ENCODE results near the gene TBC1D16.

Gene TBC1D16

DNA sequence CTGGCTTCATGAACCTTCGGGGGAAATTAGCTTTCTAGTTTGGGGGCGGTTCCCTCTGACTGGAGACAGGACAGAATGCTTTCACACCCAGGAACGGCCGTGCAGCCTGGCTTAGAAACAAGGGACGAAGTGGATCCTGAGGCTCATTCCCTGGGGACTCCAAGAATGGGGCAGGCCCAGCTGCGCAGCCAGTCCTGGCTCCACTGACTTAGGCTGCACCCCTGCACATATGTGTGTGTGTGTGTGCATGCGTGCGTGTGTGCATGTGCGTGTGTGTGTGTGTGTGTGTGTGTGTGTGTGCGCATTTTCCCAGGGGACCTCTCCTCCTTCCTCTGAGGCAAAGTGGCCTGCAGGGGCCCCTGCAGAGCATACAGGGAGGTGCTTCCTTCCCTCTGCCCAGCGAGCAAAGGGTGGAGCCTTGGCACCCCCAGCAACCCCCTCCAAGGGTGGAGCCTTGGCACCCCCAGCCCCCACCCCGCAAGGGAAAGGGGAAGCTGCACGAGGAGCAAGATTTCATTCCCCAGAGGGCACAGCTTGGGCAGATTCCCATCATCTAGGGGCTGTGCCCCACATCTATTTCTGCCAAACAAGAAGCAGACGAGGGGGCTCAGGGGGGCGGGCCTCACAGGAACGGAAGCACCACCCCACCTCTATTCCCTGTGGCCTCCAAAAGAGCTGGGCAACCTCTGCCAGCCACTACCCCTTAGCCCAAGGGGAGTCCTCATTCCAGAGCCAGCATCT lies 98.9 kb downstream of the TBC1D16 start:
- H4K20me1 ChIP-seq (ENCODE audit: insufficient read depth, low read length, poor library complexity, severe bottlenecking), result no peaks in the 10 kb centered on the region
- H3K9ac ChIP-seq (ENCODE audit: low read depth, low read length, poor library complexity, severe bottlenecking), result peak overlapping the region; percentile 20
- no peaks in the 10 kb centered on the region for H3K36me3 ChIP-seq (ENCODE audit: insufficient read depth, low read length)

DNA sequence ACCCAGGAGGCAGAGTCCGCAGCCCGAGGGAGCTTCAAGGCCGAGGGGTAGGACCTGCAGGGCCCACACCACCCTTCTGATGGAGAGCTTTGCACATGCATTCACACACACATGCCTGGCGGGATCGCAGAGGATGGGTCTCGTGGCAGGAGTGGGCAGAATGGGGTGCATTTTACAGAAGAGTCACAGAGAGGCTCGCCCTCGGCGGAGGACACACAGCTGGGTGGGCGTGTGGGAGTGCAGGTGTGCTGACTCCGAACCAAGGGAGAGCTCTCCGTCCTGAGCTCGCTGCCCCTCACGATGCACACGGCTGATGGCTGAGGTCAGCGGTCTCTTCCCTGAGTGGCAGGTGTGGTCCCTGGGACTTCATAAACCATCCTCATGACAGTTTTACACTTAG lies 99.6 kb downstream of the TBC1D16 start:
- TF ChIP-seq EZH2phosphoT487 (IDR thresholded peaks at IDR 0.05; ENCODE audit: borderline replicate concordance), result no peak
- TF ChIP-seq, protein P1, sequence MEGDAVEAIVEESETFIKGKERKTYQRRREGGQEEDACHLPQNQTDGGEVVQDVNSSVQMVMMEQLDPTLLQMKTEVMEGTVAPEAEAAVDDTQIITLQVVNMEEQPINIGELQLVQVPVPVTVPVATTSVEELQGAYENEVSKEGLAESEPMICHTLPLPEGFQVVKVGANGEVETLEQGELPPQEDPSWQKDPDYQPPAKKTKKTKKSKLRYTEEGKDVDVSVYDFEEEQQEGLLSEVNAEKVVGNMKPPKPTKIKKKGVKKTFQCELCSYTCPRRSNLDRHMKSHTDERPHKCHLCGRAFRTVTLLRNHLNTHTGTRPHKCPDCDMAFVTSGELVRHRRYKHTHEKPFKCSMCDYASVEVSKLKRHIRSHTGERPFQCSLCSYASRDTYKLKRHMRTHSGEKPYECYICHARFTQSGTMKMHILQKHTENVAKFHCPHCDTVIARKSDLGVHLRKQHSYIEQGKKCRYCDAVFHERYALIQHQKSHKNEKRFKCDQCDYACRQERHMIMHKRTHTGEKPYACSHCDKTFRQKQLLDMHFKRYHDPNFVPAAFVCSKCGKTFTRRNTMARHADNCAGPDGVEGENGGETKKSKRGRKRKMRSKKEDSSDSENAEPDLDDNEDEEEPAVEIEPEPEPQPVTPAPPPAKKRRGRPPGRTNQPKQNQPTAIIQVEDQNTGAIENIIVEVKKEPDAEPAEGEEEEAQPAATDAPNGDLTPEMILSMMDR (conservative IDR thresholded peaks at IDR 0.05; ENCODE audit: low read length), result no peak
- Histone ChIP-seq H2AFZ (ENCODE audit: low read length) (no peak overlapping the region), H3K4me2 (ENCODE audit: low read depth, low read length, poor library complexity, severe bottlenecking) (peak overlapping the region; percentile 14), H3K79me2 (ENCODE audit: insufficient read depth, low read length) (no peaks in the 10 kb centered on the region), H3K27me3 (ENCODE audit: insufficient read depth, low read length, poor library complexity, severe bottlenecking) (no peaks in the 10 kb centered on the region), H3K9ac (ENCODE audit: low read depth, low read length, poor library complexity, severe bottlenecking) (peak overlapping the region; percentile 20), H4K20me1 (ENCODE audit: insufficient read depth, low read length, poor library complexity, severe bottlenecking) (no peaks in the 10 kb centered on the region), H3K4me3 (ENCODE audit: low read length, poor library complexity, severe bottlenecking) (no peak overlapping the region), H3F3A (ENCODE audit: low read depth) (no peaks in the 10 kb centered on the region), H3K9me2 (replicated peaks; ENCODE audit: low read depth, low read length) (no peaks in the 10 kb centered on the region), H3K4me1 (ENCODE audit: insufficient read depth, low read length, poor library complexity, severe bottlenecking) (peaks cover 36% of the 10 kb centered on the region), H3K9me3 (ENCODE audit: insufficient read depth, low read depth, low read length) (no peaks in the 10 kb centered on the region), H3K36me3 (ENCODE audit: insufficient read depth, low read length) (no peaks in the 10 kb centered on the region)

More for the DNA sequence above, 98.9 kb downstream of the TBC1D16 start:
- no peaks in the 10 kb centered on the region for H3K27me3 ChIP-seq (ENCODE audit: insufficient read depth, low read length, poor library complexity, severe bottlenecking)
- TF ChIP-seq EZH2phosphoT487 (IDR thresholded peaks at IDR 0.05; ENCODE audit: borderline replicate concordance), result no peak
- TF ChIP-seq, protein P1 (conservative IDR thresholded peaks at IDR 0.05; ENCODE audit: low read length), result no peak
- H3K9me3 ChIP-seq (ENCODE audit: insufficient read depth, low read depth, low read length), result no peaks in the 10 kb centered on the region
- H3K4me1 ChIP-seq (ENCODE audit: insufficient read depth, low read length, poor library complexity, severe bottlenecking), result peaks cover 36% of the 10 kb centered on the region
- peak overlapping the region; percentile 14 for H3K4me3 ChIP-seq (ENCODE audit: low read length, poor library complexity, severe bottlenecking)
- H3K9me2 ChIP-seq (replicated peaks; ENCODE audit: low read depth, low read length), result no peaks in the 10 kb centered on the region
- no peak overlapping the region for H2AFZ ChIP-seq (ENCODE audit: low read length)
- no peaks in the 10 kb centered on the region for H3F3A ChIP-seq (ENCODE audit: low read depth)
- no peaks in the 10 kb centered on the region for H3K79me2 ChIP-seq (ENCODE audit: insufficient read depth, low read length)
- H3K4me2 ChIP-seq (ENCODE audit: low read depth, low read length, poor library complexity, severe bottlenecking), result peak overlapping the region; percentile 14

DNA sequence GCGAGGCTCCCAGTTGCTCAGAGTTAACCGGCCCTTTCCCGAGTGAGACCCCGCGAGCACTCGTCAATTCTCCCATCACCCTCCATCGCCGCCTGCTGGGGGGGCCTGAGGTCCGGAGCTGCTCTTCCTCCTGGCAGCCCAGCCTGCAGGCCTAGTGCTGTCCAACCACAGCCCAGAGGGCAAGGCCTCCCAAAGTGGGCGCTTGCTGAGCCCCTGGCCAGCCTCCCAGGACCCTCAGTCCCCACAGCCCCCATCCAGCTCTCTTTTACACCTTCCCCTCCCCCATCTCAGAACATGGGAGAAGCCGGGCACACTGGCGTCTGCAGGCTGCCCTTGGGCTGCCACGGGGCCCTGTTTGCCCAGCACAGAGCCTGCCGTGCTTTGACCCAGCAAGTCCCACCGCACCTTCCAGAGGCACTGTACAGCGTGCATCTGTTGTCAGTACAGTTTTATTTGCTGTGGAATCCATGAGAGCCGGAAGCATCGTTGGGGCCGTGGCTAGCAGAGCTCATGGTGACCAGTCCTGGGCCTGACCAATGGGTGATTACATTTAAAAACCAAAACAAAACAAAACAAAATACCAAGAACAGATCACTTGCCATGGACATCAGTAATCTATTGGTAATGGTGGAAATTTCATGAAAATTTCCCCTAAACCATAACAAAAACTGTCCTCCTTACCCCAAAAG lies 100.3 kb downstream of the TBC1D16 start:
- Histone ChIP-seq H3K4me1 (ENCODE audit: insufficient read depth, low read length, poor library complexity, severe bottlenecking) (peaks cover 36% of the 10 kb centered on the region), H3K9ac (ENCODE audit: low read depth, low read length, poor library complexity, severe bottlenecking) (no peak overlapping the region)

More for the DNA sequence above, 100.3 kb downstream of the TBC1D16 start:
- Histone ChIP-seq H3F3A (ENCODE audit: low read depth) (no peaks in the 10 kb centered on the region), H4K20me1 (ENCODE audit: insufficient read depth, low read length, poor library complexity, severe bottlenecking) (no peaks in the 10 kb centered on the region), H2AFZ (ENCODE audit: low read length) (no peak overlapping the region), H3K4me3 (ENCODE audit: low read length, poor library complexity, severe bottlenecking) (no peak overlapping the region), H3K9me3 (ENCODE audit: insufficient read depth, low read depth, low read length) (no peaks in the 10 kb centered on the region), H3K36me3 (ENCODE audit: insufficient read depth, low read length) (no peaks in the 10 kb centered on the region), H3K9me2 (replicated peaks; ENCODE audit: low read depth, low read length) (no peaks in the 10 kb centered on the region), H3K4me2 (ENCODE audit: low read depth, low read length, poor library complexity, severe bottlenecking) (no peak overlapping the region), H3K27me3 (ENCODE audit: insufficient read depth, low read length, poor library complexity, severe bottlenecking) (no peaks in the 10 kb centered on the region), H3K79me2 (ENCODE audit: insufficient read depth, low read length) (no peaks in the 10 kb centered on the region)
- TF ChIP-seq, protein P1 (conservative IDR thresholded peaks at IDR 0.05; ENCODE audit: low read length), result no peak
- TF ChIP-seq EZH2phosphoT487 (IDR thresholded peaks at IDR 0.05; ENCODE audit: borderline replicate concordance), result no peak

All from Loucy (cell line).